CD4-positive, alpha-beta T cell treated with Interferon gamma for 1 hour (primary cell): ENCODE data around the gene MBD6.
"Not testable (repeated sequence)": the region's sequence is repeated elsewhere in the genome, so short reads cannot be mapped to it uniquely, and the experiment has no call there.

Experiments used
- DNase-seq: peaks from one replicate; pipeline ENCODE4 v3.0.0-alpha.2; 2020

The MBD6 gene

DNA sequence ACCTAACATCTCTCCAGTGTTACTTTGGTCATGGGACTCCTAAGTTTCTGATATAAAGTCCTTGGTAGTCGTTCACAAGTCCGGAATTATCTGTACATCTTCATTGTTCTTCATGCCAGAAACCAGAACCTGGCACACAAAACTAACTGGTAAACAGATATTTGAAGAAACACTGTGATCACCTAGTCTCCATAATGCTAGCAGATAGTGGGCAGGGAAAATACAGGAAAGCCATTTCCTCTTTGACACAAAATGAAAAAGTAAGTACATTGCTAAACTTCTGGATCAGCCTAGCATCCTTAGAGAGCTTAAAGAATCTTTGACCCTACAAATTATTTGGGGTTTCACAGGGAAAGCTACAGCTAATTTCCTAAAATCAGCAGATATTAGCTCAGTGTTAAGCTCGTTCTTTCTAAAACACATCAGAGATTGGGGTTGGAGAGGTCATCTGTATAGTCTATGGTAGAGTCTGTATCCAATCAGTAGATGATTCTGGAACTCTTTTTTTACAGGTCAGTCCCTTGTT lies 7.2 kb upstream of the MBD6 start:
- DNase-seq = no peak

DNA sequence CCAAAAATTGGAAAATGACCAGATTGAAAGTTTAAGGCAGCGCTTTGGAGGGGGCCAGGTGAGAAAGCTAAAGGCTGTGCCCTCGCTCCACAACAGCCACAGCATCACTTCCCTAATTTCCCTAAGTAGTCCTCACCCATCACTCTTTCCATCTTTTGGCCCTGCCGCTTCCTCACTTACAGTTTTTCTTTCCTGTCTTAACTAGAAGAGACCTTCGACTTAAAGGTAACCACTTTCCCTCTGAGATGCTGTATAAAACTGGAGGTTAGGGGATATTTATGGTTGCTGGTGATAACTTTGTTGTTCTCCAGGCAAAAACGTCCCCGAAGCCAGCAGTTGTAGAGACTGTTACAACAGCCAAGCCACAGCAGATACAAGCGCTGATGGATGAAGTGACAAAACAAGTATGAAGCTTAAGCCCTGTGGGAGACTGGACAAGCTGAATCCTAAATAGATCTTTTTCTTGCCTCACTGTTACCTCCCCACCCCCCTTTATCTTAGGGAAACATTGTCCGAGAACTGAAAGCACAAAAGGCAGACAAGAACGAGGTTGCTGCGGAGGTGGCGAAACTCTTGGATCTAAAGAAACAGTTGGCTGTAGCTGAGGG lies 6.6 kb upstream of the MBD6 start:
- DNase-seq = no peak

DNA sequence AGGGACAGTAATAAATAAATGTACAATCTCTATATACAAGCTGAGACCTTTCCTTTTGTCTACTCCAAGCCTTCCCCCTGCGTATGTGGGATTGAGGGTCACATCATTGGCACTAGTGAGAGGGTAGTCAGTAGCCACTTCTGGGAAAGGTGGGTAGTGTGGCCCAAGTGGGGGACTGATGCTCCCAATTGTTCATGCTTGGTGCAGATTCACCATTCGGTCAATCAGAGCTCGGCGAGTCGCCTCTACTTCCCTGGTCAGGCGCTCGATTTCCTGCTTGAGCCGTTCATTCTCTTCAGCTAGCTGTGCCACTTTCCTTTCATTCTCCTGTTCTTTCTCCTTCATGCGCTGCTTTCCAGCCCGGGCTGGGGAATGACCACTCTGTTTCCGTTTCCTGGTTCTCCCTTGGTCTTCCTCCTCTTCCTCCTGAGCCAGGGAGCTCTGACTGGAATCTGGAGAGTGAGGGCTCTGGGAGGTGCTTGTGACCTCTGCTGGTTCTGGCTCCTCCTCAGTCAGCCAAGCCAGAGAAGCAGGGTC lies 5.9 kb upstream of the MBD6 start:
- no peak for DNase-seq

DNA sequence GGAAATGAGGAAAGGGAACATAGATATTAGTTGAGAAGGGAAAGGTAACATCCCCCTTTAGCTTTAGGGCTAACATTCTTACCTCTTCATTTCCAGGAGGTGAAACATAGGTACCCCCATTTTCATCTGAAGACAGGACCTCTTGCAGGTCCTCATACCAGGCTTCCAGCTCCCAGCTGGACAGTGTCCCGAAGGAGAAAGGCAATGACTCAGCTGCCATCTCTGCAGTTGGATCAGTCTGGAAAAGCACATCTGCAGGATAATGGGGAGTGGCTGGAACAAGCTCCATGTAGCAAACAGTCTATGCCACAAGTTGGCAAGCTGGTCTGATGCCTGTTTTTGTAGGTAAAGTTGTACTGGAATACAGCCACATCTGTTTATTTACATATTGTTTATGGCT lies 5.4 kb upstream of the MBD6 start:
- no peak for DNase-seq

DNA sequence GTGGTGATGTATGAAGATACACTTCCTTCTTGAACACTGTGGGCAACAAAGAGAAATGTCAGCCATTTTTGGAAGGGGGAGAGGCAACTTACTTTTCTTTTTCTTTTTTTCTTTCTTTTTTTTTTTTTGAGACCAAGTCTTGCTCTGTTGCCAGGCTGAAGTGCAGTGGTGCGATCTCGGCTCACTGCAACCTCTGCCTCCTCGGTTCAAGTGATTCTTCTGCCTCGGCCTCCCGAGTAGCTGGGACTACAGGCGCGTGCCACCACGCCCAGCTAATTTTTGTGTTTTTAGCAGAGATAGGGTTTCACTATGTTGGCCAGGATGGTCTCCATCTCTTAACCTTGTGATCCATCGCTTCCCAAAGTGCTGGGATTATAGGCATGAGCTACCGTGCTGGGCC lies 4.9 kb upstream of the MBD6 start:
- DNase-seq = not testable (repeated sequence)

DNA sequence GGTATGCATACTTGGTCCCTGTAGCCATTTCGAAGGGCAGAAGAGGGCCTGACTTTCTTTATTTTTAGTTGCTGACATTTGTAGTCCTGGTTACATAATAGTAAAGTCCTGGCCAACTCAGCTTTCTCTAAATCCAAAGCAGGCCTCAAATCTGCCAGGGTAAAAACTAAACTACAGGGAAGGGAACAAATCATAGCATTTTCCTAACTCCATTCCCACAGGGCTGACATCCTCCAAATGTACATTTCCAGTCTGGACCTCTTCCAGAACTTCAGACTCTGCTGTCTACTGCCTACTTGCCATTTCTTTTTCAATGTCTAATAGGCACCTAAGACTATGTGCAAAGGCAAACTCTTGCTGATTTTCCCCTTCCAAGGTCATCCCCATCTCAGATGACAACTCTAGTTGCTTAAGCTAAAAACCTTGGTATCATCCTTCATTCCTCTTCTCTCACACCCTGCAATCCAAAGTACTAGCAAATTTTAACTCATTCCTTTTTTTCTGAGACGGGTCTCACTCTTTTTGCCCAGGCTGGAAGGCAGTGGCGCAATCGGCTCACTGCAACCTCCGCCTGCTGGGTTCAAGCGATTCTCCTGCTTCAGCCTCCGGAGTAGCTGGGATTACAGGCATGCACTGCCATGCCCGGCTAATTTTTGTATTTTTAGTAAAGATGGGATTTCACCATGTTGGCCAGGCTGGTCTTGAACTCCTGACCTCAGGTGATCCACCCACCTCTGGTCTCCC lies 4.3 kb upstream of the MBD6 start:
- DNase-seq = no peak

DNA sequence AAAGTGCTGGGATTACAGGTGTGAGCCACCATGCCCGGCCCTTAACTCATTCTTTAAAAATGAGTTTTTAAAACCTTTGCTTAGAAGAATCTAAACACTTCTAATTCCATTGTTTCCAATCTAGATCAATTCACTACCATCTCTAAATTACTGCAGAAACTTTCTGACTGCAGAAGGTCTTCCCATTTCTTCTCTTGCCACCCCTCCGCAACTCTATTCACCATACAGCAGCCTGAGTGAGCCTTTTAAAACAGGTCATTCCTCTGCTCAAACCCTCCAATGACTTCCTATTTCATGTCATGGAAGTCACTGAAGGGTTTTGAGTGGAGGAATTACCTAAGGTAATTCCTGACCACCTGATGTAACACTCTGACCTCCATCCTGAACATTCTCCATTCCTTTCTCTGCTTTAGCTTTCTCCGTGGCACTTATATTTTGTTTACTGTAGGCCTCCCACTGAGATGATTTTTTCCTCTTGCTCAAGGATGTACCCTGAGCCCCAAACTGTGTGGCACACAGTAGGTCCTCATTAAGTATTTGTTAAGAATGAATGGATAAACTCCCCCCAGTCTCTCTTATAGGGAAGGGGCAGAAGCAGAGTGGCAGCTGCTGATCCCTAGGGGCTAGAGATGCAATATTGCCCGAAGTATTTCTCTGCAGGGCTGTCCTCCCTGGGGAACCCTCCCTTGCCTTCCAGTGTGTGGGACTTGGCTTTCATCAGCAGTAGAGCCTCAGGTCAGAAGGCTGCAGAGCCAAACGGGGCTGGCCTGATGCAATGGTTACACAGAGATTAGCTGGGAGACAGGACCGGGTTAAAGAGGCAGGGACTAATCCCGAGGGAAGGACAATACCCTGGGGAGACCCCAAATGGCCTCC lies 3.5 kb upstream of the MBD6 start:
- DNase-seq = no peak

DNA sequence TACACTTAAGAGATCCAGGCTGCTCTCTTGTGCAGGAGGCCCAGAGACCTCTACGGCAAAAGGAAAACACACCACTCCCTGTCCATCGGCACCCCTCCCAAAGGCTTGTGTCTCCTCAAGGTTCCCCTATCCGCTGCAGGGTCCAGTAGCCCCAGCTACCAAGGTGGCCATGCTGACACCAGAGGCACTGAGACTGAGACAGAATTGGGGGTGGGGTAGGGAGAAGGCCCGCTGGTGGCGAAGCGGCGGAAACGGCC lies 2.9 kb upstream of the MBD6 start:
- no peak for DNase-seq

DNA sequence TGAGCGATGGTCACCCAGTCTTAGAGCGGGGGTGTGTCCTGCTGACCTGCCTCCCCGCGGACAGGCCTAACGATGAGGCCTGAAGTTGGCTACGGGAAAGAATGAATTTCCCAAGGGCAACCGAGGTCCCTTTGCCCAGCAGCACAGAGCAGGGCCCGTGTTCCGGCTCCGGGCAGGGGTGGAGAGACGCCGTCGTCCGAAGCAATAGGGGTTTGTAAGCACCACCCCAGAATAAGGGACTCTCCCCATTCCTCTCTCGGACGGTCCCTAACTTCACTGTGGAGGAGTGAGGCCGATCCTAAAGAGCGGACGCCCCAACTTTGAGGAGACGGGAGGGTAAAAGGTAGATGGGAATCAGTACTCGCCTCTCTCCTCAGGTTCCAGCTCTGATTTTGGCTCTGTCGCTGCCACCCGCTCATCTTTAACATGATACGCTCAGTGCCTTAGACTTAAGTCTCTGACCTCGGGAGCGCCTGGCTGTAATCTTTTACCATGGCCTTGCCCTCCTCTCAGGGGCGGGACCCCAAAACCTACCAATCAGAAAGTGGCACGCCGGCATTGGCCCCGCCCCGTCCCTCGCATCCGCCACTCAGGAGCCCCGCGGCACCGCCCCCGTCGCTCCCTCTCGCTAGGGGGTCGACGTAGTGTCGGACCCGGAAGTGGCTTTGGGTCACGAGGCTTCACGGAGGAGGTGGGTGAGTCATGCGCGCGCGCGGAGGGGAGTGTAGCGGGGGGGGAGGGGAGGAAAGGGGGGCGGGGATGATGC lies 2.4 kb upstream of the MBD6 start, which contains the start of gene DDIT3:
DDIT3 (minus strand) TSS at position 462 of the 766 bp plus-strand sequence. CDS start 3,108 bp downstream, outside the sequence.
- peak; percentile 100 for DNase-seq

DNA sequence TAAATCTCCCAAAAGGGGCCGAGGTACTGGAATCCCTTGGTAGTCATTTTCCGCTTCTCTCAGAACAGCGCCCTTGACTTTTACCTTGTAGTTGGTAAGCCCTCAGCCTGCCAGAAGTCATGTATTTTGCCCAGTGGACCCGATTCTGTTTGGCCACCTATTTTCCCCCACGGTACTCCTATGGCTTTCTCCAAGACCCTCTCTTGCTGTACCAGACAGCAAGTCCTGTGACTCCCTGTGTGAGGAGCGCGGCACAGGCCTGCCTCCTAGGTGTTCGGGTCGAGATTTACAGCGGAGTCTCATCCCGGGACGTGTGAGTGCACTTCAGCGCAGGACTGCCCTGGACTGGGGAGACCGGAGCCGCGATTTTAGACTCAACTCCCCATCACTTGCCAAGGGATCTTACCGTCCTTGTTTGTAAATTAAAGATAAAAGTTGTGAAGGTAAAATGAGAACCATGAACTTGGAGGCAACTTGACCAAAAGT lies 1.1 kb upstream of the MBD6 start:
- DNase-seq = no peak

DNA sequence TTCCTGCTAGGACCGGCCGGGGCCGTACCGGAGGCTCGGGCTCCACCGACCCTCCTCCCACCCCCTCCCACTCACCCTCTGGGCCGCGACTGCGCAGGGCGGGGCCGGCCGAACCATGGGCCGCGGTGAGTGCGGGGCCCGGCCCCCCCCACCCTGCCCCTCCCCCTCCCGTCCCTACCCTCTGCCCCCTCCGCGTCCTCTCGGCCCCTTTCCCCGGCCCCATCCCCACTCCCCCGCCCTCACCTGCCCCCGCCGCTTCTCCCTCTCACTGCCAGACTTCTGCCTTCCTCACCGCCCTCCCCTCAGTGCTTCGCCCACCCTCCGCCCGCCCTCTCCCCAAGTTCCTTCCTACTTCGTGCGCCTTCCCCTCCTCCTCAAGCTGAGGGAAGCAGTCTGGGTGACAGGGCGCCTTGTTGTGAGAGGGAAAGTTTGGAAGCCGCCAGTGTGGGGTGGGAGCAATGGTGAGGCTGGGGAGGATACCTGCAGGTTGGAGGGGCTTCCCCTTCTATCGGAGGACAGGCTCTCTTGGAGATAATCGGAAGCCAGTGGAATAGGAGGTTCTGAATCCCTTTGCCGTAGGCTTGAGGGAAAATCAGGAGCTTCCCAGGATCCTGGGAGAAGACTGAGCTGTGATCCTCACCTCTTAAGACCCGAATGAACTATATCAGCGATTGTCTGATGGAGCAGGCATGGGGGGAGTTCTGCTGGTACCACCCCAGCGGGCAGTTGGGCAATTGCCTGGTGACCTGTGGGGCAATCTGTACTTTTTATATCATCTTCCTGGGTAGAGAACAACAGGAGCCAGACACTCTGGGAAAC lies 472 bp downstream of the MBD6 start:
- DNase-seq = peak; percentile 62

DNA sequence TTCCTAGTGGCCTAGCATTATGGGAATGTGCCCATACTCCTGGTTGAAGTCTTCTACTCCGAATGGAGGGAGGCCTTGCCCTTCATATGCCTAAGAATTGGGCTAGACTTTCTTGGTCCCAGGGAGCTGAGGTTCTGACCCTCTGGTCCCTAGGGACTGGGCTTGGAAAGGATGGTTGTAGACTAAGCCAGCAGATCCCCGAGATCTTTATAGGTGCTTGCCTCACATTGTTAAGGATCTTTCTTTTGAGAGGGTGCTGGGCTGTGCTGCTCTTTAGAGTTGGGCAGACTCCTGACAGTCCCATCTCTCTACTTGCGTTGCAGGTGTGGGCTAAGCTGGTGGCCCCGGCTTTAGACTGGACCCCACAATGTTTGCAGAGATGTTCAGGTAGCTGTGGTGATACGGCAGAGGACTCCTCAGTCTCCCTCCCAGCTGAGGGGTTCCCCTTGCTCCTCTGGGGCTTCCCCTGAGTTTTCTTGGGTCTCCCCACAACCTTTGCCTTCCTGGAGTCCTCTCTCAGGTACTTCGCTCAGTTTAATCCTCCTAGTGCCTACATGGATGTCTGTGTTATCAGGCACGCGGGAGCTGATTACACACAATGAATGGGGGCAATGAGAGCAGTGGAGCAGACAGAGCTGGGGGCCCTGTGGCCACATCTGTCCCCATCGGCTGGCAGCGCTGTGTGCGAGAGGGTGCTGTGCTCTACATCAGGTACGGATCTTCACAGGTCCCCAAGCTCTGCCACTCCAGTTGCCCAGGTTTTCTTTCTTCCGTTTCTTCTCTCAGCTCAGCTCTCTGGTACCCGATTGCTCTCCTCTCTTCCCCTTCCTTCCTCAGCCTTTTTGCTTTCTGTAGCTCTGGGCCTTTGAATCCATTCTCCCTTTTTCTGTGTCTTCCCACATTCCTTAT lies 1.3 kb downstream of the MBD6 start:
- no peak for DNase-seq

DNA sequence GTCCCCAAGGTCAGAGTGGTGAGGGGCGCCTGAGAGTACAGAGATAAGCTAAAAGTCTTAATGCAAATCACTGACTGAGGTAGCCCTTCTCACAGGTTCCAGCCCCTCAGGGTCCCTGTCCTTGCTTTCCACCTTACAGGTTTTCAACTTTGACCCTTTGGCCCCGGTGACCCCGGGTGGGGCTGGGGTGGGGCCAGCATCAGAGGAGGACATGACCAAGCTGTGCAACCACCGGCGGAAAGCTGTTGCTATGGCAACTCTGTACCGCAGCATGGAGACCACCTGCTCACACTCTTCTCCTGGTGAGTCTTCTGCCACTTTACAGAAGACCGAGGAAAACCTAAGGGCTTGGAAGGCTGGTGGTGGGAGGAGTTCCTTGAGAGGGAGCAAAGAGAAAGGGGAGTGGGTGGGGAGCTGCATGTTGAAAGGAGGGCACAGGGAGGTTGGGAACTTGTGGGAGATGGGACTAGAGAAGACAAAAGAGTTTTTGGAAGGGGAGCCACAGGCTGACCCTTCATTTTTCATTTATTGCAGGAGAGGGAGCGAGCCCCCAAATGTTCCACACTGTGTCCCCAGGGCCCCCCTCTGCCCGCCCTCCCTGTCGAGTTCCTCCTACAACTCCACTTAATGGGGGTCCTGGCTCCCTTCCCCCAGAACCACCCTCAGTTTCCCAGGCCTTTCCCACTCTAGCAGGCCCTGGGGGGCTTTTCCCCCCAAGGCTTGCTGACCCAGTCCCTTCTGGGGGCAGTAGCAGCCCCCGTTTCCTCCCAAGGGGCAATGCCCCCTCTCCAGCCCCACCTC lies 2.4 kb downstream of the MBD6 start:
- no peak for DNase-seq

DNA sequence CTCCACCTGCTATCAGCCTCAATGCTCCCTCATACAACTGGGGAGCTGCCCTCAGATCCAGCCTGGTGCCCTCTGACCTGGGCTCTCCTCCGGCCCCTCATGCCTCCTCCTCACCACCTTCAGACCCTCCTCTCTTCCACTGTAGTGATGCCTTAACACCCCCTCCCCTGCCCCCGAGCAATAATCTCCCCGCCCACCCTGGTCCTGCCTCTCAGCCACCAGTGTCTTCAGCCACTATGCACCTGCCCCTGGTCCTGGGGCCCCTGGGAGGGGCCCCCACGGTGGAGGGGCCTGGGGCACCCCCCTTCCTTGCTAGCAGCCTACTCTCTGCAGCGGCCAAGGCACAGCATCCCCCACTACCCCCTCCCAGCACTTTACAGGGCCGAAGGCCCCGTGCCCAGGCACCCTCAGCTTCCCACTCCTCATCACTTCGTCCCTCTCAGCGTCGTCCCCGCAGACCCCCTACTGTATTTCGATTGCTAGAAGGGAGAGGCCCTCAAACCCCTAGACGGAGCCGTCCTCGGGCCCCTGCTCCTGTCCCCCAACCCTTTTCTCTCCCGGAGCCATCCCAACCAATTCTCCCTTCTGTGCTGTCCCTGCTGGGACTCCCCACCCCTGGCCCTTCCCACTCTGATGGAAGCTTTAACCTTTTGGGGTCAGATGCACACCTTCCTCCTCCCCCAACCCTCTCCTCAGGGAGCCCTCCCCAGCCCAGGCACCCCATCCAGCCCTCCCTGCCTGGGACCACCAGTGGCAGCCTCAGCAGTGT lies 3.2 kb downstream of the MBD6 start:
- DNase-seq = no peak

DNA sequence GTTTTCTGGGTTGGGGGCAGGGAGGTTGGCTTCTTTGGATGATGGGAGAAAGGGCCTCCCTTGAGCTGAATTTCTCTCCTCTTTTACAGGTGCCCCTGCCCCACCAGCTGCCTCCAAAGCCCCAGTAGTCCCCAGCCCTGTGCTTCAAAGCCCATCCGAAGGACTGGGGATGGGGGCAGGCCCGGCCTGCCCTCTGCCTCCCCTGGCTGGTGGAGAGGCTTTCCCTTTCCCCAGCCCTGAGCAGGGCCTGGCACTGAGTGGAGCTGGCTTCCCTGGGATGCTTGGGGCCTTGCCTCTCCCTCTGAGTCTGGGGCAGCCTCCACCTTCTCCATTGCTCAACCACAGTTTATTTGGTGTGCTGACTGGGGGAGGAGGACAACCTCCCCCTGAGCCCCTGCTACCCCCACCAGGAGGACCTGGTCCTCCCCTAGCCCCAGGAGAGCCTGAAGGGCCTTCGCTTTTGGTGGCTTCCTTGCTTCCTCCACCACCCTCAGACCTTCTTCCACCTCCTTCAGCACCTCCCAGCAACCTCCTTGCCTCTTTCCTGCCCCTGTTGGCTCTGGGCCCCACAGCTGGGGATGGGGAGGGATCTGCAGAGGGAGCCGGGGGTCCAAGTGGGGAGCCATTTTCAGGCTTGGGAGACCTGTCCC lies 4.0 kb downstream of the MBD6 start:
- DNase-seq = no peak

DNA sequence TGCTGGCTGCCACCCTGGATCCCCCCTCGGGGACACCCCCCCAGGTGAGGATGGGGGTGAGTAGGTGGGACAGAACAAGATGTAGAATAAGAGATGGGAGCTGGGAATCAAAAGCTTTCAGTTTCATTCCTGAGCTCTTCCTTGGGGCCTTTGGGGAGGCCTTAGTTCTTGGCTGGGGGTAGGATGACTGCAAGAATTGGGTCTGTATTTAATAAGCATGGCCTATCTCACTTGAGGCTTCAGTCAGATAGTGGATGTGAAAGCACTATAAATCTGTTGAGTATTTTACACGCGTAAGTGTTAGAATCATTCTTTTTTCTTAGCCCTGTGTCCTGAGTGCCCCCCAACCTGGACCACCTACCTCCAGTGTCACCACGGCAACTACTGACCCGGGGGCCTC lies 4.6 kb downstream of the MBD6 start:
- DNase-seq = no peak

DNA sequence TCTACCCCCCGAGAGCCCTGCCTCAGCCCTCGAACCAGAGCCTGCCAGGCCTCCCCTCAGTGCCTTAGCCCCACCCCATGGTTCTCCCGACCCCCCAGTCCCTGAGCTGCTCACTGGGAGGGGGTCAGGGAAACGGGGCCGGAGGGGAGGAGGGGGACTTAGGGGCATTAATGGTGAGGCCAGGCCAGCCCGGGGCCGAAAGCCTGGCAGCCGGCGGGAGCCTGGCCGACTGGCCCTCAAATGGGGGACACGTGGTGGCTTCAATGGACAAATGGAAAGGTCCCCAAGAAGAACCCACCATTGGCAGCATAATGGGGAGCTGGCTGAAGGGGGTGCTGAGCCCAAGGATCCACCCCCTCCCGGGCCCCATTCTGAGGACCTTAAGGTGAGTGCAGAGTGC lies 5.6 kb downstream of the MBD6 start:
- DNase-seq = no peak

DNA sequence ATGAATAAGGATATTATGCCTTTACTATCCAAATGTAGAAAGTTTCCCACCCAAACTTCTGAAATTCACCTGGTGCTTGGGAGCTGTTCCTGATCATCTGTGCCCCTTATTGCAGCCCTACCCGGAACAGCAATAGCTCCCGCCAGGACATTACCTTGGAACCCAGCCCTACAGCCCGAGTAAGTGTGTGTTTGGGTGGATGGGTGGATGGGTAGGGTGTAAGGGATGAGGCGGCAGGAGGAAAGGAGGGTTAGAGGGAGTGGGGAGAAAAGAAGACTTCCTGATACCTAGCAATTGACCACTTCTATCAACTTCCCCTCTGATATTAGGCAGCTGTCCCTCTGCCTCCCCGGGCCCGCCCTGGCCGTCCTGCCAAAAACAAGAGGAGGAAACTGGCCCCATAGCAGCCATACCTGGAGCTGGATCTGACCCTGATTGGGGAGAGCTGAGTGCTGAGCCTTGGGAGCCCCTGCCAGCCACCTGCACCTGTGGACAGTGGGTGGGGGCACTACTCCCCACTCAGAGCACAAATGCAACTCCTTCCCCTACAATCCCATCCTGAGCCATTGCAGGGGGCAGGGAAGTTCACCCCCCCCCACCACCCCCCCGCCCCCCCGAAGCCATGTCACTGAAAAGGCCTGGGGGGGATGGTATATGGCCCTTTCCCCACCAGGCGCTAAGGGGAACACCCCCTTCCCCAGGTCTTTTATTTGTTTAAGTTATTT lies 6.4 kb downstream of the MBD6 start:
- DNase-seq = no peak
